Upper lobe of left lung (tissue), 6 donors: Measurements from ENCODE around the gene DNAJB13. TPM values are rescaled to one million over a fixed set of nuclear protein-coding genes. Genes with fewer than 3 reads are reported as not detected.
A peak's percentile ranks its signal among the peaks of the same experiment; 100 is the strongest.

Experiments used
- ATAC-seq, 2 donors: fragments of 200-7000 bp; cut with Tn5 transposase; one replicate each; pipeline ENCODE4 v1.9.1; 2022; ENCODE audit warnings: mild to moderate bottlenecking in 2 of 2, moderate library complexity in 2 of 2; ENCODE audit not compliant: low FRiP score in 2 of 2
- DNase-seq, 2 donors: peaks; one replicate each; pipeline ENCODE4 v3.0.0-alpha.2; 2019 to 2020
- H3K27ac ChIP-seq, 4 donors: fragments of 200-600 bp; sonication (generic); one replicate each; pipeline ENCODE4 v1.5.1; 2016 to 2019
- H3K27me3 ChIP-seq, 4 donors: fragments of 200-600 bp; sonication (generic); one replicate each; pipeline ENCODE4 v1.5.1; 2017 to 2019
- H3K36me3 ChIP-seq, 4 donors: fragments of 200-600 bp; sonication (generic); one replicate each; pipeline ENCODE4 v1.5.1; 2016 to 2019
- H3K4me1 ChIP-seq, 4 donors: fragments of 200-600 bp; sonication (generic); one replicate each; pipeline ENCODE4 v1.5.1; 2018 to 2019
- H3K4me3 ChIP-seq, 4 donors: fragments of 200-600 bp; sonication (generic); one replicate each; pipeline ENCODE4 v1.5.1; 2017 to 2019; ENCODE audit warnings: mild to moderate bottlenecking in 2 of 4, moderate library complexity in 1 of 4
- H3K9me3 ChIP-seq, 4 donors: fragments of 200-600 bp; sonication (generic); one replicate each; pipeline ENCODE4 v1.5.1; 2018 to 2019
- CTCF ChIP-seq, 6 experiments: fragments of 450-650 bp in 4 of 6; fragments of 200-600 bp in 2 of 6; sonication (generic) in 2 of 6; IDR thresholded peaks; one replicate each; pipeline ENCODE4 v1.5.1; 2016 to 2019; ENCODE audit warnings: antibody characterized with exemption in 6 of 6
- EP300 ChIP-seq, 4 donors: sonication (generic); formaldehyde crosslinking; IDR thresholded peaks; one replicate each; pipeline ENCODE4 v1.5.1; 2017; ENCODE audit warnings: antibody characterized with exemption in 4 of 4, control low read depth in 2 of 4
- POLR2A ChIP-seq, 4 donors: fragments of 450-650 bp; IDR thresholded peaks; one replicate each; pipeline ENCODE4 v1.5.1; 2016 to 2017; ENCODE audit warnings: antibody characterized with exemption in 4 of 4, mild to moderate bottlenecking in 2 of 4
- POLR2AphosphoS5 ChIP-seq, 2 donors: sonication (generic); formaldehyde crosslinking; IDR thresholded peaks; one replicate each; pipeline ENCODE4 v1.5.1; 2017; ENCODE audit warnings: antibody characterized with exemption in 2 of 2
- WGBS, 2 donors: methylation state at CpG; one replicate each; pipeline ENCODE4 v1.1.5; 2017 to 2018; 5-methylcytosine and 5-hydroxymethylcytosine counted together
- total RNA-seq, 6 donors: library from RNA; depleted of rRNA in 4 of 6; stranded (reverse); fragments of >200 nt in 4 of 6; gene quantifications; one replicate each; pipeline versions ENCODE4 v1.1.0 to v1.2.1, GENCODE V29; 2016 to 2021
- donor health status: DM: no; HTN: no; CAD: no; lungs with moderate emphysema.
- donor health status: DM: no; HTN: yes; CAD: no; lungs with severe emphysema.

DNAJB13 gene
- total RNA-seq, 6 donors from 2014 or later: 0.49 to 16.5 (median 6.3) TPM

GRCh38 chr11:74017631-74018030 is 66.8 kb downstream of the DNAJB13 start:
- Histone ChIP-seq H3K36me3 (peaks cover 0 to 21% (median 9%) of the 10 kb centered on the region in 4 donors), H3K4me1 (peaks cover 21 to 37% (median 32%) of the 10 kb centered on the region in 4 donors), H3K27me3 (no peaks in the 10 kb centered on the region), H3K27ac (peak overlapping the region; percentile 73 to 86 (median 82)), H3K4me3 (no peak overlapping the region), H3K9me3 (no peaks in the 10 kb centered on the region)
- ATAC-seq (no peak), DNase-seq (no peak)
- 71 to 100% methylated on average over 2 to 3 of the region's 3 CpGs for WGBS, 2 donors
- TF ChIP-seq CTCF (IDR thresholded peaks at IDR 0.05) (no peak), POLR2A (IDR thresholded peaks at IDR 0.05) (no peak), EP300 (IDR thresholded peaks at IDR 0.05) (no peak), POLR2AphosphoS5 (IDR thresholded peaks at IDR 0.05) (no peak)

- H3K4me3 ChIP-seq: no peak overlapping the region
- no peaks in the 10 kb centered on the region for H3K27me3 ChIP-seq
- ATAC-seq (peak; percentile 92 to 94), DNase-seq (peak in 1 of 2 donors; percentile 96)
- H3K36me3 ChIP-seq: peaks cover 0 to 13% (median 4%) of the 10 kb centered on the region in 4 donors
- H3K9me3 ChIP-seq: no peaks in the 10 kb centered on the region
- H3K4me1 ChIP-seq: peaks cover 21 to 37% (median 32%) of the 10 kb centered on the region in 4 donors
- H3K27ac ChIP-seq: peak overlapping the region; percentile 73 to 86 (median 82)
- TF ChIP-seq POLR2A (IDR thresholded peaks at IDR 0.05) (peak in 2 of 4 donors; percentile 41 to 57), CTCF (IDR thresholded peaks at IDR 0.05) (no peak), EP300 (IDR thresholded peaks at IDR 0.05) (peak in 1 of 4 donors; percentile 46), POLR2AphosphoS5 (IDR thresholded peaks at IDR 0.05) (peak; percentile 79 to 83)
- 35 to 43% methylated on average over 9 of the region's 9 CpGs for WGBS, 2 donors
These were observed 67.6 kb downstream of the DNAJB13 start for GRCh38 chr11:74018331-74019005.

GRCh38 chr11:74019104-74019738 is 68.4 kb downstream of the DNAJB13 start:
- WGBS, 2 donors: 42 to 61% methylated on average over 4 of the region's 4 CpGs
- DNase-seq (no peak), ATAC-seq (no peak)
- H3K36me3 ChIP-seq: peaks cover 0 to 12% (median 4%) of the 10 kb centered on the region in 4 donors
- H3K4me3 ChIP-seq: no peak overlapping the region
- H3K9me3 ChIP-seq: no peaks in the 10 kb centered on the region
- TF ChIP-seq CTCF (IDR thresholded peaks at IDR 0.05) (no peak), POLR2AphosphoS5 (IDR thresholded peaks at IDR 0.05) (no peak), EP300 (IDR thresholded peaks at IDR 0.05) (no peak), POLR2A (IDR thresholded peaks at IDR 0.05) (no peak)
- peak overlapping the region; percentile 73 to 86 (median 82) for H3K27ac ChIP-seq
- H3K27me3 ChIP-seq: no peaks in the 10 kb centered on the region
- peaks cover 22 to 39% (median 32%) of the 10 kb centered on the region in 4 donors for H3K4me1 ChIP-seq

GRCh38 chr11:74019860-74020259 is 69.0 kb downstream of the DNAJB13 start:
- Histone ChIP-seq H3K9me3 (no peaks in the 10 kb centered on the region), H3K27me3 (no peaks in the 10 kb centered on the region), H3K4me1 (peaks cover 23 to 45% (median 32%) of the 10 kb centered on the region in 4 donors), H3K27ac (peak overlapping the region; percentile 73 to 86 (median 82)), H3K36me3 (peaks cover 0 to 10% (median 4%) of the 10 kb centered on the region in 4 donors), H3K4me3 (no peak overlapping the region)
- DNase-seq (no peak), ATAC-seq (no peak)
- 59 to 86% methylated on average over 4 of the region's 4 CpGs for WGBS, 2 donors
- TF ChIP-seq POLR2A (IDR thresholded peaks at IDR 0.05) (no peak), EP300 (IDR thresholded peaks at IDR 0.05) (no peak), POLR2AphosphoS5 (IDR thresholded peaks at IDR 0.05) (no peak), CTCF (IDR thresholded peaks at IDR 0.05) (no peak)

Other genes with a start within 250 kb of the DNAJB13 start
- 100 to 1,000 TPM in 5 of 6 donors, 10 to 100 TPM in 1; 63.9 to 161 (median 136) TPM for gene RAB6A, start 190.0 kb upstream of the DNAJB13 start, total RNA-seq
- gene MRPL48, start 163.2 kb upstream of the DNAJB13 start, total RNA-seq: 10 to 100 TPM in 5 of 6 donors, 1 to 10 TPM in 1; 7.3 to 25.3 (median 21.8) TPM
- 10 to 100 TPM; 27.2 to 77.4 (median 47.5) TPM for gene COA4, start 74.2 kb upstream of the DNAJB13 start, total RNA-seq
- gene PAAF1, start 74.0 kb upstream of the DNAJB13 start, total RNA-seq: 10 to 100 TPM in 4 of 6 donors, 1 to 10 TPM in 2; 8.8 to 58.7 (median 12.6) TPM
- gene UCP2, start 31.8 kb downstream of the DNAJB13 start, total RNA-seq: 100 to 1,000 TPM in 3 of 6 donors, 10 to 100 TPM in 3; 76.5 to 118 (median 98.3) TPM
- 1 to 10 TPM; 1.2 to 5.2 (median 2.4) TPM for gene UCP3, start 58.1 kb downstream of the DNAJB13 start, total RNA-seq
- 10 to 100 TPM; 21.4 to 55.5 (median 26.6) TPM for gene C2CD3, start 220.0 kb downstream of the DNAJB13 start, total RNA-seq
- gene PPME1, start 220.3 kb downstream of the DNAJB13 start, total RNA-seq: 10 to 100 TPM; 13.9 to 36.9 (median 29.5) TPM